Neuronal stem cell (in vitro differentiated cells): ENCODE data around the gene GCDH.

ENCODE experiments used
- DNase-seq: peaks from one replicate; pipeline ENCODE4 v3.0.0-alpha.2; 2013; ENCODE audit warnings: low spot score
- H2AFZ ChIP-seq: one replicate; pipeline ENCODE4 v1.6.1; 2013; ENCODE audit warnings: mild to moderate bottlenecking, low read length, inconsistent platforms
- H2AK5ac ChIP-seq: 2 replicates; pipeline ENCODE4 v1.6.1; 2013; ENCODE audit warnings: low read depth, mild to moderate bottlenecking, inconsistent platforms, low read length, moderate library complexity, mixed read lengths
- H2BK120ac ChIP-seq: 2 replicates; pipeline ENCODE4 v1.6.1; 2013; ENCODE audit warnings: low read depth, mild to moderate bottlenecking, inconsistent platforms, low read length, moderate library complexity, mixed read lengths
- H2BK12ac ChIP-seq: one replicate; pipeline ENCODE4 v1.6.1; 2013; ENCODE audit warnings: low read length, inconsistent platforms
- H2BK15ac ChIP-seq: 2 replicates; pipeline ENCODE4 v1.6.1; 2013; ENCODE audit warnings: mild to moderate bottlenecking, low read length, inconsistent platforms, mixed read lengths
- H2BK5ac ChIP-seq: one replicate; pipeline ENCODE4 v1.6.1; 2013; ENCODE audit warnings: inconsistent platforms, mild to moderate bottlenecking, low read length, moderate library complexity
- H3K14ac ChIP-seq: one replicate; pipeline ENCODE4 v1.6.1; 2013; ENCODE audit warnings: low read length, inconsistent platforms
- H3K18ac ChIP-seq: 2 replicates; pipeline ENCODE4 v1.6.1; 2013; ENCODE audit warnings: low read length, inconsistent platforms
- H3K23ac ChIP-seq: 2 replicates; pipeline ENCODE4 v1.6.1; 2013; ENCODE audit warnings: low read depth, mild to moderate bottlenecking, mixed read lengths, low read length, inconsistent platforms; ENCODE audit not compliant: poor library complexity
- H3K27ac ChIP-seq: replicated peaks from 3 replicates; pipeline ENCODE4 v1.5.1; 2013; ENCODE audit warnings: low read length, inconsistent platforms
- H3K27me3 ChIP-seq, 3 experiments: 2 replicates each; pipeline ENCODE4 v1.6.1; 2013; ENCODE audit warnings: low read length in 3 of 3, mild to moderate bottlenecking in 2 of 3, inconsistent platforms in 1 of 3, low read depth in 1 of 3, mixed read lengths in 1 of 3, moderate library complexity in 1 of 3; ENCODE audit not compliant: control insufficient read depth in 3 of 3, insufficient read depth in 3 of 3
- H3K36me3 ChIP-seq, 2 donors: replicated peaks in 1 of 2; 2 replicates each; pipeline ENCODE4 v1.6.1; 2013; ENCODE audit warnings: low read length in 2 of 2; ENCODE audit not compliant: control insufficient read depth in 2 of 2, insufficient read depth in 2 of 2
- H3K4ac ChIP-seq: 2 replicates; pipeline ENCODE4 v1.6.1; 2013; ENCODE audit warnings: inconsistent platforms, mild to moderate bottlenecking, low read length, moderate library complexity
- H3K4me1 ChIP-seq, 2 donors: 1 replicate in 1 of 2; 2 replicates in 1 of 2; pipeline ENCODE4 v1.6.1; 2013; ENCODE audit warnings: low read length in 2 of 2, low read depth in 1 of 2; ENCODE audit not compliant: control insufficient read depth in 2 of 2, insufficient read depth in 1 of 2
- H3K4me2 ChIP-seq: one replicate; pipeline ENCODE4 v1.6.1; 2013; ENCODE audit warnings: mild to moderate bottlenecking, low read length, inconsistent platforms; ENCODE audit not compliant: insufficient read depth, poor library complexity, severe bottlenecking
- H3K4me3 ChIP-seq, 2 donors: 2 replicates each; pipeline ENCODE4 v1.5.1; 2013; ENCODE audit warnings: low read length in 2 of 2, mild to moderate bottlenecking in 2 of 2, inconsistent platforms in 1 of 2, moderate library complexity in 1 of 2
- H3K79me1 ChIP-seq: one replicate; pipeline ENCODE4 v1.6.1; 2013; ENCODE audit warnings: low read depth, mild to moderate bottlenecking, inconsistent platforms, low read length, moderate library complexity
- H3K9ac ChIP-seq: one replicate; pipeline ENCODE4 v1.6.1; 2013; ENCODE audit warnings: mild to moderate bottlenecking, low read depth, low read length, inconsistent platforms; ENCODE audit not compliant: poor library complexity
- H3K9me3 ChIP-seq, 2 donors: replicated peaks in 1 of 2; 2 replicates each; pipeline versions ENCODE3 to v1.6.1; 2013; ENCODE audit warnings: low read length in 2 of 2, mild to moderate bottlenecking in 2 of 2, inconsistent platforms in 1 of 2, low read depth in 1 of 2, mixed read lengths in 1 of 2, moderate library complexity in 1 of 2; ENCODE audit not compliant: control insufficient read depth in 2 of 2, insufficient read depth in 1 of 2
- H4K8ac ChIP-seq: one replicate; pipeline ENCODE4 v1.6.1; 2013; ENCODE audit warnings: low read depth, mild to moderate bottlenecking, inconsistent platforms, low read length, moderate library complexity
- H4K91ac ChIP-seq: one replicate; pipeline ENCODE4 v1.6.1; 2013; ENCODE audit warnings: low read length, low read depth, mild to moderate bottlenecking, inconsistent platforms; ENCODE audit not compliant: poor library complexity
- WGBS, 2 donors: extraction: QIAGEN DNeasy Blood & Tissue Kit; methylation state at CpG; one replicate each; pipeline ENCODE4 v1.1.7; 2013; ENCODE audit warnings: missing lambda C conversion rate in 2 of 2, mixed read lengths in 1 of 2; ENCODE audit not compliant: insufficient read length in 2 of 2, insufficient replicate concordance in 1 of 2; ENCODE audit errors: extremely low coverage in 2 of 2; 5-methylcytosine and 5-hydroxymethylcytosine counted together

Gene GCDH

GRCh38 chr19:12918253-12918652, 27.3 kb downstream of the GCDH start:
- Histone ChIP-seq H3K14ac (peak overlapping the region; percentile 21), H3K79me1 (peaks cover 1% of the 10 kb centered on the region), H3K4me2 (no peak overlapping the region), H3K23ac (no peak overlapping the region), H3K9ac (no peak overlapping the region), H3K4me3 (no peak overlapping the region), H4K91ac (no peak overlapping the region), H3K4ac (no peak overlapping the region), H3K36me3 (peaks cover 11 to 17% of the 10 kb centered on the region in 2 donors), H2BK12ac (peak overlapping the region; percentile 41), H3K27me3 (peaks cover 0 to 2% (median 0%) of the 10 kb centered on the region in 3 experiments), H4K8ac (peak overlapping the region; percentile 65), H2BK120ac (peak overlapping the region; percentile 81), H3K27ac (no peak overlapping the region), H2BK5ac (peak overlapping the region; percentile 39), H3K4me1 (peaks cover 5 to 11% of the 10 kb centered on the region in 2 donors), H2AFZ (no peak overlapping the region), H3K18ac (peak overlapping the region; percentile 87), H3K9me3 (peaks cover 0 to 3% of the 10 kb centered on the region in 2 donors), H2BK15ac (peak overlapping the region; percentile 81), H2AK5ac (peak overlapping the region; percentile 99)
- no CpG with 5 or more reads among the region's 14 CpGs for WGBS, 2 donors
- DNase-seq: no peak

DNA sequence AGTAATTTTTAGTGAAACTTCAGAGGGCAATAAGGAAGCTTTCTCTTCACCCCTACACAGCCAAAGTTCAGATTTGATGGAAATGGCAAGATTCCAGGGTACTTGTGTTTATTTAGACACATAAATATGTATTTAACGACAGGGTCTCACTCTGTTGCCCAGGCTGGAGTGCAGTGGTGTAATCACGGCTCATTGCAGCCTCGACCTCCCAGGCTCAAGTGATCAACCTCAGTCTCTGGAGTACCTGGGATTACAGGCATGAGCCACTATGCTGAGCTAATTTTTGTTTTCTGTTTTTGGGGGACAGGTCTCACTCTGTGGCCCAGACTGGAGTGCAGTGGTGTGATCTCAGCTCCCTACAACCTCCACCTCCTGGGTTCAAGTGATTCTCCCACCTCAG, 30.1 kb downstream of the GCDH start:
- DNase-seq: no peak
- no peak overlapping the region for H3K27ac ChIP-seq
- H2BK15ac ChIP-seq: no peak overlapping the region
- peaks cover 0 to 2% of the 10 kb centered on the region in 2 donors for H3K4me1 ChIP-seq
- H3K9ac ChIP-seq: no peak overlapping the region
- no peak overlapping the region for H3K14ac ChIP-seq
- H3K4ac ChIP-seq: no peak overlapping the region
- H4K8ac ChIP-seq: no peak overlapping the region
- no peak overlapping the region for H2AK5ac ChIP-seq
- no peak overlapping the region for H3K18ac ChIP-seq
- H2AFZ ChIP-seq: no peak overlapping the region
- H3K4me2 ChIP-seq: no peak overlapping the region
- no peak overlapping the region for H3K23ac ChIP-seq
- peaks cover 29 to 44% of the 10 kb centered on the region in 2 donors for H3K36me3 ChIP-seq
- peaks cover 1% of the 10 kb centered on the region for H3K79me1 ChIP-seq
- no peak overlapping the region for H2BK120ac ChIP-seq
- WGBS, 2 donors: no CpG with 5 or more reads among the region's 3 CpGs
- H2BK12ac ChIP-seq: no peak overlapping the region
- no peak overlapping the region for H3K4me3 ChIP-seq
- H3K9me3 ChIP-seq: peaks cover 0 to 3% of the 10 kb centered on the region in 2 donors
- peaks cover 0 to 2% (median 0%) of the 10 kb centered on the region in 3 experiments for H3K27me3 ChIP-seq
- H4K91ac ChIP-seq: no peak overlapping the region
- H2BK5ac ChIP-seq: no peak overlapping the region

GRCh38 chr19:12922959-12923358, 32.0 kb downstream of the GCDH start:
- no peak overlapping the region for H3K14ac ChIP-seq
- peaks cover 0 to 3% of the 10 kb centered on the region in 2 donors for H3K9me3 ChIP-seq
- no peak overlapping the region for H3K18ac ChIP-seq
- H3K4me3 ChIP-seq: no peak overlapping the region
- no peak for DNase-seq
- H3K79me1 ChIP-seq: peaks cover 1% of the 10 kb centered on the region
- H2BK15ac ChIP-seq: no peak overlapping the region
- H4K91ac ChIP-seq: no peak overlapping the region
- H3K36me3 ChIP-seq: peaks cover 37 to 59% of the 10 kb centered on the region in 2 donors
- no peak overlapping the region for H4K8ac ChIP-seq
- no peak overlapping the region for H3K23ac ChIP-seq
- no peak overlapping the region for H3K4ac ChIP-seq
- no peak overlapping the region for H2AK5ac ChIP-seq
- H3K4me2 ChIP-seq: no peak overlapping the region
- no CpG with 5 or more reads among the region's 4 CpGs for WGBS, 2 donors
- H2BK5ac ChIP-seq: no peak overlapping the region
- H3K27ac ChIP-seq: no peak overlapping the region
- no peak overlapping the region for H2AFZ ChIP-seq
- no peak overlapping the region for H3K9ac ChIP-seq
- H2BK12ac ChIP-seq: no peak overlapping the region
- peaks cover 0 to 2% of the 10 kb centered on the region in 2 donors for H3K4me1 ChIP-seq
- peaks cover 0 to 2% (median 0%) of the 10 kb centered on the region in 3 experiments for H3K27me3 ChIP-seq
- no peak overlapping the region for H2BK120ac ChIP-seq

DNA sequence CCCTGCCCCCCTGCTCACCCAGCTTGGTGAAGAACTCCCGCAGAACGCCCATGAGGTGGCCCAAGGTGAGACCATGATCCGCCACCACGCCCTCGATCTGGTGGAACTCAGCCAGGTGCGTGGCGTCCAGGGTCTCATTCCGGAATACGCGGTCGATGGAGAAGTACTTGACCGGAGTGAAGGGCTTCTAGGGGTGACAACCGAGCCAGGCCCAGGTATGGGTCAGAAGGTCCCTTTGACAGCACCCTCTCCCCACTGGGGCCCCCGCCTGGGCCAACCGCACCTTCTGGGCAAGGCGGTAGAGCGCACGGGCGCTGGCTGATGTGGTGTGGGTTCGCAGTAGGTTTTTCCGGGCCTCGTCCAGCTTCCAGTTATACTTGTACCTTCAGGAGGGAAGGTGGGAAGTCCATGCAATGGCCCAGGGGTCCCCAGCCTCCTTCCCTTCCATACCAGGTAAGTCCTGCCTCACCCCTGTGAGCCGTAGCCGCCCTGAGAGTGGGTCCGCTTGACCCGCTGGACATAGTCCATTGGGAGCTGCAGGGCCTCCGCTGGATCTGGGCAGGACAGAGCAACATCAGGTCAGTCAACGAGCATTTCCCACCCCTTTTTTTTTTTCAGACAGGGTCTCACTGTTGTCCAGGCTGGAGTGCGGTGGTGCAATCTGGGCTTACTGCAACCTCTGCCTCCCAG, 33.8 kb downstream of the GCDH start:
- Histone ChIP-seq H3K4ac (no peak overlapping the region), H3K14ac (no peak overlapping the region), H3K4me1 (no peaks in the 10 kb centered on the region), H3K23ac (no peak overlapping the region), H3K27me3 (no peaks in the 10 kb centered on the region), H3K4me2 (no peak overlapping the region), H3K18ac (no peak overlapping the region), H2BK15ac (no peak overlapping the region), H2BK12ac (no peak overlapping the region), H4K91ac (no peak overlapping the region), H2BK120ac (no peak overlapping the region), H3K4me3 (no peak overlapping the region), H2BK5ac (peak overlapping the region; percentile 24), H2AFZ (no peak overlapping the region), H3K36me3 (peaks cover 49 to 75% of the 10 kb centered on the region in 2 donors), H3K9ac (no peak overlapping the region), H3K27ac (no peak overlapping the region), H3K9me3 (no peaks in the 10 kb centered on the region), H3K79me1 (no peaks in the 10 kb centered on the region), H2AK5ac (no peak overlapping the region), H4K8ac (no peak overlapping the region)
- DNase-seq: no peak
- WGBS, 2 donors: no CpG with 5 or more reads among the region's 29 CpGs
